ENCODE results near the gene PRKCA. TPM values are rescaled to one million over a fixed set of nuclear protein-coding genes. Genes with fewer than 3 reads are reported as not detected.

PRKCA gene
- total and polyA plus RNA-seq, 9 of the 15 experiments (the other 6 are each of a cell fraction or from before 2014, with no cell fraction given) = 3.2 to 33.0 (median 17.8) TPM

DNA sequence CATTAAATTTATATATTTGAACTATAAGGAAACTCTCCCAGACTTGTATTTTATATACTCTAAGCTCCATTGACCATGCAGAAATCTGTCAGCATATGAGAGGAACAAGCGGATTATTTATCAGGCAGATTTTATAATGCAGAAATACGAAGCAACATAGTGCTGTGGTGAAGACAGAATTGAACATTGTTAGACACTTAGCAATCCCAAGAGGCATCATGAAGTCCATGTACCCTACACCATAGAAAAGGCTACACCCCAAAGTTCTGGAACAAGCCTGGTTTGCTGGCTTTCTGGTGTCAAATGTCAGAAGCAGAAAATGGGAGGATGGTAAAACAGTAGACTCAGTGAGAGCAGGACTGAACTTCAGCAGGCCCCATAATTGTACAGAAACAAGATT lies 241.1 kb downstream of the PRKCA start (continued):
- TF ChIP-seq, protein P1, sequence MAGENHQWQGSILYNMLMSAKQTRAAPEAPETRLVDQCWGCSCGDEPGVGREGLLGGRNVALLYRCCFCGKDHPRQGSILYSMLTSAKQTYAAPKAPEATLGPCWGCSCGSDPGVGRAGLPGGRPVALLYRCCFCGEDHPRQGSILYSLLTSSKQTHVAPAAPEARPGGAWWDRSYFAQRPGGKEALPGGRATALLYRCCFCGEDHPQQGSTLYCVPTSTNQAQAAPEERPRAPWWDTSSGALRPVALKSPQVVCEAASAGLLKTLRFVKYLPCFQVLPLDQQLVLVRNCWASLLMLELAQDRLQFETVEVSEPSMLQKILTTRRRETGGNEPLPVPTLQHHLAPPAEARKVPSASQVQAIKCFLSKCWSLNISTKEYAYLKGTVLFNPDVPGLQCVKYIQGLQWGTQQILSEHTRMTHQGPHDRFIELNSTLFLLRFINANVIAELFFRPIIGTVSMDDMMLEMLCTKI (IDR thresholded peaks at IDR 0.05; ENCODE audit: partially characterized antibody) = no peak
- no peak for TF ChIP-seq SMC3 (conservative IDR thresholded peaks at IDR 0.05; ENCODE audit: insufficient read depth, low read depth, low read length)
- no peak for TF ChIP-seq SNRNP70 (optimal IDR thresholded peaks at IDR 0.05; ENCODE audit: low read depth, low read length)
- TF ChIP-seq CTBP1 (IDR thresholded peaks at IDR 0.05; ENCODE audit: borderline replicate concordance) = no peak
- TF ChIP-seq PRMT5 (CRISPR knock-in tag; IDR thresholded peaks at IDR 0.05) = no peak
- TF ChIP-seq NEUROD1 (IDR thresholded peaks at IDR 0.05; ENCODE audit: borderline replicate concordance, low read depth, low read length, partially characterized antibody) = no peak
- TF ChIP-seq ZNF133 (CRISPR knock-in tag; IDR thresholded peaks at IDR 0.05) = no peak
- TF ChIP-seq ZNF239 (CRISPR knock-in tag; IDR thresholded peaks at IDR 0.05) = no peak
- TF ChIP-seq, protein P2, sequence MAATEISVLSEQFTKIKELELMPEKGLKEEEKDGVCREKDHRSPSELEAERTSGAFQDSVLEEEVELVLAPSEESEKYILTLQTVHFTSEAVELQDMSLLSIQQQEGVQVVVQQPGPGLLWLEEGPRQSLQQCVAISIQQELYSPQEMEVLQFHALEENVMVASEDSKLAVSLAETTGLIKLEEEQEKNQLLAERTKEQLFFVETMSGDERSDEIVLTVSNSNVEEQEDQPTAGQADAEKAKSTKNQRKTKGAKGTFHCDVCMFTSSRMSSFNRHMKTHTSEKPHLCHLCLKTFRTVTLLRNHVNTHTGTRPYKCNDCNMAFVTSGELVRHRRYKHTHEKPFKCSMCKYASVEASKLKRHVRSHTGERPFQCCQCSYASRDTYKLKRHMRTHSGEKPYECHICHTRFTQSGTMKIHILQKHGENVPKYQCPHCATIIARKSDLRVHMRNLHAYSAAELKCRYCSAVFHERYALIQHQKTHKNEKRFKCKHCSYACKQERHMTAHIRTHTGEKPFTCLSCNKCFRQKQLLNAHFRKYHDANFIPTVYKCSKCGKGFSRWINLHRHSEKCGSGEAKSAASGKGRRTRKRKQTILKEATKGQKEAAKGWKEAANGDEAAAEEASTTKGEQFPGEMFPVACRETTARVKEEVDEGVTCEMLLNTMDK (IDR thresholded peaks at IDR 0.05; ENCODE audit: borderline replicate concordance, insufficient read depth, low read depth, low read length, poor library complexity, severe bottlenecking) = no peak
- TF ChIP-seq RB1 (IDR thresholded peaks at IDR 0.05; ENCODE audit: low read depth) = no peak
- TF ChIP-seq, protein P3, sequence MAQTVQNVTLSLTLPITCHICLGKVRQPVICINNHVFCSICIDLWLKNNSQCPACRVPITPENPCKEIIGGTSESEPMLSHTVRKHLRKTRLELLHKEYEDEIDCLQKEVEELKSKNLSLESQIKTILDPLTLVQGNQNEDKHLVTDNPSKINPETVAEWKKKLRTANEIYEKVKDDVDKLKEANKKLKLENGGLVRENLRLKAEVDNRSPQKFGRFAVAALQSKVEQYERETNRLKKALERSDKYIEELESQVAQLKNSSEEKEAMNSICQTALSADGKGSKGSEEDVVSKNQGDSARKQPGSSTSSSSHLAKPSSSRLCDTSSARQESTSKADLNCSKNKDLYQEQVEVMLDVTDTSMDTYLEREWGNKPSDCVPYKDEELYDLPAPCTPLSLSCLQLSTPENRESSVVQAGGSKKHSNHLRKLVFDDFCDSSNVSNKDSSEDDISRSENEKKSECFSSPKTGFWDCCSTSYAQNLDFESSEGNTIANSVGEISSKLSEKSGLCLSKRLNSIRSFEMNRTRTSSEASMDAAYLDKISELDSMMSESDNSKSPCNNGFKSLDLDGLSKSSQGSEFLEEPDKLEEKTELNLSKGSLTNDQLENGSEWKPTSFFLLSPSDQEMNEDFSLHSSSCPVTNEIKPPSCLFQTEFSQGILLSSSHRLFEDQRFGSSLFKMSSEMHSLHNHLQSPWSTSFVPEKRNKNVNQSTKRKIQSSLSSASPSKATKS (CRISPR knock-in tag; IDR thresholded peaks at IDR 0.05) = no peak
- TF ChIP-seq ESRRB (CRISPR knock-in tag; IDR thresholded peaks at IDR 0.05; ENCODE audit: borderline replicate concordance) = no peak
- TF ChIP-seq DMBX1 (CRISPR knock-in tag; IDR thresholded peaks at IDR 0.05; ENCODE audit: borderline replicate concordance) = no peak

Data from K562 (cell line).